Stimulated activated naive CD8-positive, alpha-beta T cell treated with anti-CD3 and anti-CD28 coated beads, Interleukin-15, Interleukin-2, amounts not matched to agents 100 ng/mL and 50 ng/mL, for 24 hours (primary cell): Measurements from ENCODE around the gene APBA2.
A peak's percentile ranks its signal among the peaks of the same experiment; 100 is the strongest.

ENCODE experiments used
- H3K27ac Mint-ChIP-seq: one replicate; pipeline ENCODE4 v1.8.0; 2021; ENCODE audit warnings: mild to moderate bottlenecking, mixed read lengths
- H3K27me3 Mint-ChIP-seq: one replicate; pipeline ENCODE4 v1.8.0; 2021; ENCODE audit warnings: mixed read lengths
- H3K36me3 Mint-ChIP-seq: one replicate; pipeline ENCODE4 v1.8.0; 2021; ENCODE audit warnings: low read depth, mixed read lengths
- H3K4me1 Mint-ChIP-seq: one replicate; pipeline ENCODE4 v1.8.0; 2021; ENCODE audit warnings: low read depth, mixed read lengths
- H3K4me3 Mint-ChIP-seq: one replicate; pipeline ENCODE4 v1.8.0; 2021; ENCODE audit warnings: mild to moderate bottlenecking, mixed read lengths
- H3K9me3 Mint-ChIP-seq: one replicate; pipeline ENCODE4 v1.8.0; 2021; ENCODE audit warnings: mixed read lengths

APBA2 gene

DNA sequence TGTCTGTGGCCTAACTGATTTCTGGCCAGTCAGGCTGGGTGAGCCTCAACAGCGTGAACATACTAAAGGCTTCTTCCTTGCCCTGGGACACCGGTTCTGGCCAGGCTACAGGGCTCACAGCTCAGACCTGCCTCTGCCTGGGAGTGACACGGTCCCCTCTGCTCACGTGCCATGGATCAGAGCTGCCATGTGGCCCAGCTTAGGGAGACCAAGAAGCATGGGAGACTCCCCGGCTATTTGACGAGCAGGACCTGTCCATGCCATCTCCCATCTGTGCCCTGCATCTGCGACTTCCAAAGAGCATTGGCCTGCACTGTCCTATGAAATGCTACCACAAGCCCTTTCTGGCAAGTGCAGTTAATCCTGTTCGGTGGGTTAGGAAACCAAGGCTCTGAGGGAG lies 57.4 kb downstream of the APBA2 start:
- Mint-ChIP-seq H3K36me3 (peaks cover 16% of the 10 kb centered on the region), H3K27me3 (no peaks in the 10 kb centered on the region), H3K27ac (no peak overlapping the region), H3K4me3 (no peak overlapping the region), H3K4me1 (peaks cover 71% of the 10 kb centered on the region), H3K9me3 (no peaks in the 10 kb centered on the region)

DNA sequence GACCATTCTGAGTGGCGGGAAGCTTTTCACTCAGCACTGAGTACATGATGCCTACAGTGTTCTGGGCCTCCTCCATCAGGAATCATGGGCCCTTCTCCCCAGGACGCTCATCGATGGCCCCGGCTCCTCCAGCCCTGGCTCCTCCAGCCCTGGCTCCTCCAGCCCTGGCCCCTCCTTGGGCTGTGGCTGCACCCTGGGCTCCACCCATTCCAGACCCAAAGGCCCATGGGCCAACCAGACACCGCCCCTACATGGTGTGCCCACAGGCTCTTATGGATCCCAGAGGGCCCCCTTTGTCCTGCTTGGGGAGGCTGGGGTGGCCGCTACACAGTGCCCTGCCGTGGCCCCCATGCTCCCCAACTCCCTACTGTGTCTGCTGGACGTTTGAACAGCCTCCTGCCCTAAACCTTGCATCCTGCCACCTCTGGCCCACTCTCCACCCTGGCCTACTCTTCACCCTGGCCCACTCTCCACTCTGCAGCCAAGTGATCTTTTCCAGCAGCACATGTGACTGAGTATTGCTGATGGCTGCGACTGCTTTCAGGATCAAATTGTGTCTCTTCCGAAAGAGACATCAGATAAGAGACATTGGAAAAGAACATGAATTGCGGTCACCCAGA lies 57.9 kb downstream of the APBA2 start:
- Mint-ChIP-seq H3K4me3 (no peak overlapping the region), H3K27me3 (no peaks in the 10 kb centered on the region), H3K27ac (no peak overlapping the region), H3K9me3 (no peaks in the 10 kb centered on the region), H3K4me1 (peaks cover 72% of the 10 kb centered on the region), H3K36me3 (peaks cover 16% of the 10 kb centered on the region)

DNA sequence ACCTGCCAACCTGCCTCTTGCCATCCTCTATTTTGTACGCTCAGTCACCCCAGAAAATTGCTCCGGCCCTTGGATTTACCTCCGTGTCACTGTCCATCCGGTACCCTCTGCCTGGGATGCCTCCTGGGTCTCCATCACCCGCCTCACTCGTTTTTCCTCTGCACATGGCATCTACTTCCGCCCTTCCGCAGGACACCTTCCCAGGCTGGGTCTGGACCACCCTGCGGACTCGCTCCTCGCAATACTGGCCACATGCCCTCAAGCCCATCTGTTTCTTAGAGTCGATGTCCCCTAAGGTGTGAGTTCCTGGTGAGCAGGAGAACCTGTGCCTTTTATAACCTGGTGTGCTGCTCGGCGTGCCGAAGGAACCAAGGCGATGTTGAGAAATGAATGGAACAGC lies 58.5 kb downstream of the APBA2 start:
- Mint-ChIP-seq H3K36me3 (peaks cover 16% of the 10 kb centered on the region), H3K9me3 (no peaks in the 10 kb centered on the region), H3K4me3 (no peak overlapping the region), H3K27ac (no peak overlapping the region), H3K27me3 (no peaks in the 10 kb centered on the region), H3K4me1 (peaks cover 72% of the 10 kb centered on the region)

DNA sequence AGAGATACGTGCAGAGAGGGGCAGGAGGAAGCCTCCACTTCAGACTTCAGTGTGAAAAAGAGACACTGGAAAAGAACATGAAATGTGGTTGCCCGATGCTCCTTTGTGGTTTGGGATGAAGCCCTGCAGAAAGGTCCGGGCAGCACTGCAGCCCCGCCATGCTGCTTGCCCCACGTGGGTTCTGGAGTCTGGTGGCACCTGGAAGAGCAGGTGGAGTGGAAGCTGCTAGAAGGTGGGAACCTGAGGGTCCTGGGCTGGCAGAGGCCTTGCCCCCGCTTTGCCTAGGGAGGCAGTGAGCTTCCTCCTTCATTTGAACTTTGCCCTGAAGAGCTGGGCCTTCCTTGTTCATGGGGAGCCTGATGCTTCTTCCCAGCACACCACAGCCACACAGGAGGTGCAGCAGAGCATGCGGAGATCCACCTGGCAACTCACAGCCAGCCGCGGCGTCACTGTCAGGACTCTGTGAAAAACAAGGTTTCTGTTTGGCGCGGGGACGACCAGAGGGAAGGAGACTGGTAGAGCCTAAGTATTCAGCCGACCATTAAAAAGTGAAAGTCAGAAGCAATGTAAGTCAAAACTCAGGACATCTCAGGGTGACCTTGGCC lies 59.0 kb downstream of the APBA2 start:
- Mint-ChIP-seq H3K36me3 (peaks cover 11% of the 10 kb centered on the region), H3K9me3 (no peaks in the 10 kb centered on the region), H3K4me3 (no peak overlapping the region), H3K27me3 (no peaks in the 10 kb centered on the region), H3K27ac (no peak overlapping the region), H3K4me1 (peaks cover 69% of the 10 kb centered on the region)

DNA sequence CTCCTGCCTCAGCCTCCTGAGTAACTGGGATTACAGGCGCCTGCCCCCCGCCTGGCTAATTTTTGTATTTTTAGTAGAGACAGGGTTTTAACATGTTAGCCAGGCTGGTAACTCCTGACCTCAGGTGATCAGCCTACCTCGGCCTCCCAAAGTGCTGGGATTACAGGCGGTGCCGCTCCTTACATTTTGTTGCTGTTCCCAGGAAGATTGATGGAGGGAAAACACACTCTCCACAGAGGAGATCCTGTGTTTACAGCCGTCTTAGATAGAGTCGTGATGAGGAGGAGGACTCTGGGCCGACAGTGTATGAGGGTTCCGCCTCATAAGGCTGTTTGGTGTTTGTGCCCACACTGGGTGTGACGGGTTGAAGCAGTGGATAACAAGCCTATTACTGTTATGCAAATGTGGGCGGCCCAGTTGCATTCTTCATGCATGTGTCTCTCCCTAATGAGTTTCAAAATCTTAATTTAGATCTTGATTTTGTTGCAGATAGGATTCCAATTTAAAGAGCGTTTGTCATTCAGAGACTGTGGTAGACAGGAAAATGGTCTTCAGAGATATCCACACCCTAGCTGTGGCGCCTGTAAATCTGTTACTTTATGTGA lies 60.0 kb downstream of the APBA2 start:
- Mint-ChIP-seq H3K36me3 (peaks cover 9% of the 10 kb centered on the region), H3K4me3 (no peak overlapping the region), H3K4me1 (peaks cover 69% of the 10 kb centered on the region), H3K27ac (no peak overlapping the region), H3K27me3 (no peaks in the 10 kb centered on the region), H3K9me3 (no peaks in the 10 kb centered on the region)

DNA sequence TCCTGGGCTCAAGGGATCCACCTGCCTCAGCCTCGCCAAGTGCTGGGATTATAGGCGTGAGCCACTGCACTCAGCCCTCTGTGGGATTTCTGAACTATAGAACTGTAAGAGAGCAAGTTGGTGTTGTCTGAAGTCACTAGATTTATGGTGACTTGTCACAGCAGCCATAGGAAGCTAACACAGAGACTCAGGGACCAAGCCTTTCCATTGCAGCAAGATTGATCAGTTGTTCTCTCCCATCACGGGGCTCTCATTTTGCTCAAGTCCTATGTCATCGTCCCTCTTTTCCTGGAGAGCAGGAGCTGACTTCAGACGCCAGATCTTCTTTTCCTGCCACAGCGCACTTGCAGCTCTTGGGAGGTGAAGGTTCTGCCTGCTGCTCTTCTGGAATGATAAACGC lies 61.0 kb downstream of the APBA2 start:
- no peak overlapping the region for H3K27ac Mint-ChIP-seq
- H3K4me3 Mint-ChIP-seq, result no peak overlapping the region
- peaks cover 3% of the 10 kb centered on the region for H3K36me3 Mint-ChIP-seq
- H3K4me1 Mint-ChIP-seq, result peaks cover 58% of the 10 kb centered on the region
- H3K9me3 Mint-ChIP-seq, result no peaks in the 10 kb centered on the region
- H3K27me3 Mint-ChIP-seq, result no peaks in the 10 kb centered on the region

DNA sequence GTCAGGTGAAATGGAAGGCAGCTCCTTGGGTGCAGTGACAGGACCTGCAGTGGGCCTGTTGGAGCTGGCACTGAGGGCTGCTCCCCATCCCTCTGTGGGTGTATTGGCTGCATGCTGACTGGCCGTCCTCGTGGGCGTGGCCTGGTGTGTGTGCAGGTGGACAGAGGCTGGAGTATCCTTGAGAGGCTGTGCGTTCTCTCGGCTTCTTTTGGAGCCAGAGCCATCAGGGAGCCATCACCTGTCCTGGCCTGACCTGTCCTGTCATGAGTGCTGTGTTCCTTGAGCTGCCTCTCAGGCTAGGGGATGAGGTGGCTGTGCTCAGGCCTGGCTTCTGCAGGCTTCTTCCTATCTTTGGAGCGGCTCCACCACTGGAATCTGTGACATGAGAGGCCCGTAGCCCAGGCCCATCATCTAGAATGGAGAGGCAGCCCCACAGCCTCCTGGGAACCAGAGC lies 61.5 kb downstream of the APBA2 start:
- H3K27me3 Mint-ChIP-seq, result no peaks in the 10 kb centered on the region
- peaks cover 57% of the 10 kb centered on the region for H3K4me1 Mint-ChIP-seq
- no peak overlapping the region for H3K27ac Mint-ChIP-seq
- H3K36me3 Mint-ChIP-seq, result peaks cover 3% of the 10 kb centered on the region
- H3K9me3 Mint-ChIP-seq, result no peaks in the 10 kb centered on the region
- H3K4me3 Mint-ChIP-seq, result no peak overlapping the region

DNA sequence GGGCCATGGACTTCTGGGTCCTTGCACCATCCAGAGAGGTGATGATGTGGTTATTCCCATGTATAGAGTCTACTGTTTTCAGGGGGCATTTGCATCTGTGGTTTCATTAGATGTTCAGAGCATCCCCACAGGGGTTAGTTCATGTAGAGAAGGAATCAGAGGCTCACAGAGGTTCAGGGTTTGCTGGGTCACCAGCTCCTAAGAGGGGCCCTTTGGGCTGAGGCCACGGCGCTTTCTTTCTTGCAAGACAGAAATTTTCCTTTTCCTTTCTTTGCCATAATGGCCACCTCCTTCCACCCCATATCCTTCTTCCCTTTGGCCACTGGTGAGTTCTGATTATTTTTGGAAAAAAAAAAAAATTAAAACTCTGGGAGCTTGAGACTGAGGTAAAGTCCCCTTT lies 62.3 kb downstream of the APBA2 start:
- Mint-ChIP-seq H3K27ac (peak overlapping the region; percentile 70), H3K4me3 (peak overlapping the region; percentile 51), H3K4me1 (peaks cover 57% of the 10 kb centered on the region), H3K27me3 (no peaks in the 10 kb centered on the region), H3K36me3 (peaks cover 3% of the 10 kb centered on the region), H3K9me3 (no peaks in the 10 kb centered on the region)

DNA sequence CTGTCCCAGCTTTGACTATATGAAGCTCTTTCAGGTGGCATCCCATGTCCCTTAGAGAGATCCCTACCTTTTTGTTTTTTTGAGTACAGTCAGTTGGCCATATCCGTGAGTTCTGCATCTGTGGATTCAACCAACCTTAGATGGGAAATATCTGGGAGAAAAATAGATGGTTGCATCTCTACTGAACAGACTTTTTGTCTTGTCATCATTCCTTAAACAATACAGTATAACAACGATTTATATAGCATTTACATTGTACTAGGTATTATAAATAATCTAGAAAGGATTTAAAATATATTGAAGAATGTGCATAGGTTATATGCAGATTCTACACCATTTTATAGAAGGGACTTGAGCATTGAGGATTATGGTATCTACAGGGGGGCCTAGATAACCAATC lies 65.1 kb downstream of the APBA2 start:
- H3K4me1 Mint-ChIP-seq, result peaks cover 78% of the 10 kb centered on the region
- H3K27me3 Mint-ChIP-seq, result no peaks in the 10 kb centered on the region
- no peak overlapping the region for H3K27ac Mint-ChIP-seq
- no peak overlapping the region for H3K4me3 Mint-ChIP-seq
- no peaks in the 10 kb centered on the region for H3K36me3 Mint-ChIP-seq
- H3K9me3 Mint-ChIP-seq, result no peaks in the 10 kb centered on the region

DNA sequence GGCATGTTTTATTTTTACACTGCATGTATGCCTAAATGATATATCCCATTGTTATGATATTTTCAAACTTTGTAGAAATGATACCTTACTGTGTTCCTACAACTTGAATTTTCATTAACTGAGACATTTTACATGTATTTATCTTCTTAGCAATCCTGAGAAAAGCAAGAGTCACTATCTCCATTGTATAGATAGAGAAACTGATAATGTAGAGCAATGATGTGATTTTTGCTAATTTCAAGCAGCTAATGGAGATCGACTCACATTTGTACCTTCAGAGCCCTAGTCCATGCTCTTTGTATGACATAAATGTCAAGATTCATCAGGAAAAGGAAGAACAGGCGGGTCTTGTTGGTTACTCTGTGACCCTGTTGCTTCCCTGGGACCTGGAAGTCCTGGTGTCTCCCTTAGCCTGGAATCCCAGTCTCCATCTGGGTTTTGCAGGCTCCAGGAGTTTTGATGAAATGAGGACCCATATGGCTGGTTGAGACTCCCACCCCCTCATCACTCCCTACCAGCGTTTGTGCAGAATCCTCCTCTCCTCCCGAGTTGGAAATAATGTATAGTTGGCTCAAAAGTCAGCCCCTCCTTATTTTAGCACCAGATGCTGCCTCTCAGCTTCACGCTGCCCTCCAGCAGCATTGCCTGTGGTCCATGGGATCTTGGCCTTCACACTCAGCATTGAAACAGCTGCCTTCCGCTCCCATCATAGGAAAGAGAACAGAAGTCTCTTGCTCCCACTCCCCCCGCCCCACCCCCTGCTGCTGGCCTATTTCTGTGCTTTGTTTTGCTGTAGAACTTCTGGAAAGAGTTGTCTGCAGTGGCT lies 67.1 kb downstream of the APBA2 start:
- H3K9me3 Mint-ChIP-seq, result no peaks in the 10 kb centered on the region
- H3K4me3 Mint-ChIP-seq, result no peak overlapping the region
- H3K4me1 Mint-ChIP-seq, result peaks cover 70% of the 10 kb centered on the region
- H3K27ac Mint-ChIP-seq, result no peak overlapping the region
- no peaks in the 10 kb centered on the region for H3K27me3 Mint-ChIP-seq
- H3K36me3 Mint-ChIP-seq, result no peaks in the 10 kb centered on the region

DNA sequence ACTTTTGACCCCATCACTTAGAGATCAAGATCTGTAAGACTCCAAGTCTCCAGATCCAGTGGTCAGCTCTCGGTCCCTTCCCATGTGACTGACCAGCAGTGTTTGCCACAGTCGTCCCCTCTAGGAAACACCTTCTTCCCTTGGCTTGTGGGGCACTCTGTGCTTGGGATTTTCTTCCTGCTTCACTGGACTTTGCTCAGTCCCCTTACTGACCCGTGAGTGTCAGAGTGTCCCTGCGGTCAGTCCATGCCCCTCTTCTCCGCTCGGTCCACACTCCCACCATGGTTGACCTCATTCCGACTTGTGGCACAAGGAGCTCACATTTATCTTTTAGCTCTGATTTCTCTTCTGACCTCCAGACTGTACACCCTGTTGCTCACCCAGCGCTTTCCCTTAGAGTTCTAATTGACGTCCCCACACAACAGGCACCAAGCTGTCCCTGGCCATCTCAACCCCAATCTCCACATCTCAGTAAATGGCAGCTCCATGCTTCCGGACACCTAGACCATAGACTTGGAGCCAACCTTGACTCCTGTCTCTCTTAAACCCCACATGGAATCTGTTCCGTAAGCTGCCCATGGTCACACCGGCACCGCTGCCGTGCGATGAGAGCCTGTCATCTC lies 67.9 kb downstream of the APBA2 start:
- H3K9me3 Mint-ChIP-seq, result no peaks in the 10 kb centered on the region
- H3K4me1 Mint-ChIP-seq, result peaks cover 62% of the 10 kb centered on the region
- no peak overlapping the region for H3K4me3 Mint-ChIP-seq
- H3K27me3 Mint-ChIP-seq, result no peaks in the 10 kb centered on the region
- no peak overlapping the region for H3K27ac Mint-ChIP-seq
- H3K36me3 Mint-ChIP-seq, result no peaks in the 10 kb centered on the region

DNA sequence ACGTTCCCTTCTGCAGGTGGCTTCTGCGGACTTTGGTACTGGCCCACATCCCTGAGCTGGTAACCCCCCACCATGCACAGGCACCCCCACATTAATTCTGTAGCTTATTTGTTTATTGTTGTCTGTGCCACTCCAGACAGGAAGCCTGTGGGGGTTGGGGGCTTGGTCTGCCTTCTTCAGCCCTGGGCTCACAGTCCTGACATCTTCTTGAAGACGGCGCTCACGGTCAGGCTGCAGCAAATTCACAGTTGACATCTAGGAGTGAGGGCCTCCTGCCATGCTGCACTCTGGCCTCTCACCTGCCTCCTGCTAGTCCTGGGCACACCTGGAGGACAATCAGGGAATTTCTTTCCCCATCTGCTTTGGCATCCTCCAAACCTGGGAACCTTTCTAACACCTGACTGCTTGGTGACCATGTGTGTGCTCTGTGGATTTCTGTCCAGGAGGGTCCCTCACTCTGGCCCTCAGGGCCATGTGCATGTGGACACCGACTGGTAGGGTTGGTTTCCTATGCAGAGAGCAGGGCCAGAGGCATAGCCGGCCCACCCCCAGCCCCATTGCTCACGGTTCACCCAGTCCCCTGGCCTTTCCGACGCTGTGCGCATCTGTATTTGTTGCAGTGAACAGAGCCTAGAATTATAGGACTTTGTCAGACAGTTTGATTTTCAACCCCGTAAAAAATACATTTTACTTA lies 68.8 kb downstream of the APBA2 start:
- Mint-ChIP-seq H3K27ac (peak overlapping the region; percentile 16), H3K9me3 (no peaks in the 10 kb centered on the region), H3K4me3 (peak overlapping the region; percentile 24), H3K27me3 (no peaks in the 10 kb centered on the region), H3K4me1 (peaks cover 59% of the 10 kb centered on the region), H3K36me3 (no peaks in the 10 kb centered on the region)

DNA sequence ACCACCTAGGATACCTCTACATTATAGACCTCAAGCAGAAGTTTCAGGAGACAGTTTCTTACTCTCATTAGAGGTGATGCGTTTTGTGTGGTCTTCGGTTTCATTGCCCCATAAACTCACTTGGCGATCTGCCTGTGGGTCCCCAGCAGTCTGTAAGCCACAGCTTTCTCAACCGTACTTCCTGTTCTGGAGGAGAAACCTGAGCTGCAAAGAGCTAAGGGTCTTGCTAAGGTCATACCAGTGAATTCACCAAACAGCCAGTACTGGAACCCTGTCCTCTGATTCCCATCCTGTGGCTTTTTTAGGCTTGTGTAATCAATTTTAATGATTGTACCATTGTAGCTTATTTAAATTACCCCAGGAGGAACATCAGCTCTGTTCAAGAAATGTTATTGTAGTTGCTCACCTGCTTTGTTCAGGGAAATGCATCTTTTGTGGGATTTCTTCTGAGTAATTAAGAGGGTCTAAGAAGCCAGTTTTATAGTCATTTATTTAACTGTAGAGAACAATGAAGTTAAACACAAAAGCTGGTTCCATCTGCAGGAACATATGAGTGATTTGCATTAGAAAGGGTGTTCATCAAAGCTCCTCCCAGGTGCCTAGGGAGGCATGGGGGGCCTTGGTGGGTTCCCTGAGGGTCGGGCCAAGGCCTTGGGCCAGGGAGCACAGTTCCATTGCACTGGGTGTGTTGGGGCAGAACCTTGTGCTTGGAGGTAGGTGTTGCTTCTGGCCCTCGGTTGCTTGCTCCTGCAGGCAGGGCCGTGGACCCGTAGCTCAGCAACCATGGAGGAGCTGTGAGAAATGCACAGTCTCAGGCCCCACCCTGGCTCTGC lies 69.6 kb downstream of the APBA2 start:
- H3K27me3 Mint-ChIP-seq, result no peaks in the 10 kb centered on the region
- peaks cover 53% of the 10 kb centered on the region for H3K4me1 Mint-ChIP-seq
- peak overlapping the region; percentile 16 for H3K27ac Mint-ChIP-seq
- peak overlapping the region; percentile 24 for H3K4me3 Mint-ChIP-seq
- no peaks in the 10 kb centered on the region for H3K36me3 Mint-ChIP-seq
- no peaks in the 10 kb centered on the region for H3K9me3 Mint-ChIP-seq

DNA sequence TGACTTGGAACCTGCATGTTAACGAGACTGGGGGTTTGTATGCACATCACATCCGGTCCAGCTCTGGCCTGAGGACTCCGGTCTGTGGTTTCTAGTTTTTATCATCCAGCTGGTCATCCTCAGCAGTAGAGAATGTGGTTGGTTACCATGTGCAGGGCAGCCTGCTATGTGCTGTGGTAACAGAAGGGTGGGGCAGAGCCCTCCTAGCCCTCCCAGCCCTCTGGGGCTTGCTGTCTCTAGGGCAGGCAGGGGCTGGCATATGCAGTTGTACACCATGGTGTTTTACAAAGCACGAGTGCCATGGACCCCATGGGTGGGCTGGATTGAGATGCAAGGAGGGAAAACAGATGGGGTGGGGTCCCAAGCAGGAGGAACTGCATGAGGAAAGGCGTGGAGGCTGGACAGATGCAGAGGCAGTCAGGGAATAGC lies 70.2 kb downstream of the APBA2 start:
- H3K4me3 Mint-ChIP-seq, result no peak overlapping the region
- no peaks in the 10 kb centered on the region for H3K27me3 Mint-ChIP-seq
- no peaks in the 10 kb centered on the region for H3K36me3 Mint-ChIP-seq
- H3K27ac Mint-ChIP-seq, result no peak overlapping the region
- H3K4me1 Mint-ChIP-seq, result peaks cover 57% of the 10 kb centered on the region
- H3K9me3 Mint-ChIP-seq, result no peaks in the 10 kb centered on the region
